GM12878 (cell line): ENCODE measurements around the gene ISLR2. TPM values are rescaled to one million over a fixed set of nuclear protein-coding genes. Genes with fewer than 3 reads are reported as not detected.

Source experiments
- ATAC-seq: fragments of 200-7000 bp; cut with Tn5 transposase; 3 replicates; pipeline ENCODE4 v1.9.1; 2020; ENCODE audit warnings: mild to moderate bottlenecking, moderate library complexity
- BruUV-seq: library from RNA; stranded (reverse); fragments of 400-500 nt; replicated peaks from 2 replicates; lab custom pipeline; 2021; lab: Mats Ljungman, UMichigan
- CTCF ChIA-PET: fragments of 300-600 bp; sonication (Branson Sonifier 250); formaldehyde crosslinking; extraction: SDS; loops from one replicate; lab custom pipeline; 2021; ENCODE audit warnings: inconsistent platforms; lab: Yijun Ruan, JAX
- POLR2A ChIA-PET: fragments of 350-600 bp; formaldehyde crosslinking; extraction: SDS; loops from one replicate; lab custom pipeline; 2021; ENCODE audit warnings: inconsistent platforms; lab: Charles Lee
- RAD21 ChIA-PET: fragments of 300-600 bp; sonication (Branson Sonifier 250); formaldehyde crosslinking; loops from one replicate; lab custom pipeline; 2023; ENCODE audit warnings: antibody characterized with exemption; ENCODE audit not compliant: unreplicated experiment; lab: Charles Lee
- SMC1A ChIA-PET: fragments of 300-600 bp; sonication (Branson Sonifier 250); formaldehyde crosslinking; loops from one replicate; lab custom pipeline; 2023; ENCODE audit not compliant: unreplicated experiment, uncharacterized antibody; lab: Charles Lee
- DNase-seq: peaks from one replicate; pipeline ENCODE4 v3.0.0-alpha.2; 2011; ENCODE audit warnings: low read depth, low spot score
- FAIRE-seq: peaks from 3 replicates; lab custom pipeline; 2011; peaks lifted over from hg19 to GRCh38; lab: Jason Lieb, UNC
- H2AFZ ChIP-seq: 2 replicates; pipeline ENCODE4 v1.6.0; 2011; ENCODE audit warnings: low read depth, low read length, control low read depth; ENCODE audit not compliant: control insufficient read depth
- H3K27ac ChIP-seq: 2 replicates; pipeline ENCODE4 v1.5.1; 2011; ENCODE audit warnings: control low read depth; ENCODE audit not compliant: control insufficient read depth, insufficient read depth
- H3K27me3 ChIP-seq, 2 experiments: replicated peaks in 1 of 2; 2 replicates each; pipeline versions ENCODE4 v1.6.0 to v1.6.1; 2011; ENCODE audit warnings: low read length in 1 of 2; ENCODE audit not compliant: control insufficient read depth in 2 of 2, insufficient read depth in 2 of 2
- H3K36me3 ChIP-seq, 2 experiments: 2 replicates each; pipeline ENCODE4 v1.5.1; 2011; ENCODE audit warnings: low read length in 1 of 2; ENCODE audit not compliant: control insufficient read depth in 2 of 2, insufficient read depth in 2 of 2
- H3K4me1 ChIP-seq: 2 replicates; pipeline ENCODE4 v1.6.1; 2011; ENCODE audit warnings: mild to moderate bottlenecking, low read length, moderate library complexity, mixed read lengths; ENCODE audit not compliant: control insufficient read depth, insufficient read depth
- H3K4me2 ChIP-seq: 2 replicates; pipeline ENCODE4 v1.6.0; 2011; ENCODE audit warnings: control low read depth; ENCODE audit not compliant: control insufficient read depth, insufficient read depth
- H3K4me3 ChIP-seq: fragments of 200-600 bp; sonication (generic); 2 replicates; pipeline ENCODE4 v1.5.1; 2016
- H3K79me2 ChIP-seq: 2 replicates; pipeline ENCODE4 v1.6.0; 2011; ENCODE audit warnings: low read length; ENCODE audit not compliant: control insufficient read depth, insufficient read depth
- H3K9ac ChIP-seq: 2 replicates; pipeline ENCODE4 v1.8.0; 2011; ENCODE audit warnings: low read length, control low read depth, mixed read lengths; ENCODE audit not compliant: control insufficient read depth, insufficient read depth
- H3K9me3 ChIP-seq: replicated peaks from 3 replicates; pipeline ENCODE4 v1.5.1; 2011; ENCODE audit warnings: mild to moderate bottlenecking, low read length; ENCODE audit not compliant: control insufficient read depth, insufficient read depth
- H4K20me1 ChIP-seq: 2 replicates; pipeline ENCODE4 v1.6.0; 2011; ENCODE audit not compliant: control insufficient read depth, insufficient read depth
- BCLAF1 ChIP-seq: fragments of 450-650 bp; IDR thresholded peaks from 2 replicates; pipeline ENCODE4 v1.6.1; 2017; ENCODE audit warnings: antibody characterized with exemption, mild to moderate bottlenecking, moderate library complexity
- GATAD2B ChIP-seq: fragments of 450-650 bp; conservative IDR thresholded peaks from 2 replicates; pipeline ENCODE4 v1.6.1; 2017; ENCODE audit warnings: low read depth, mild to moderate bottlenecking, moderate library complexity
- HDAC6 ChIP-seq: fragments of 200-600 bp; sonication (generic); IDR thresholded peaks from one replicate; pipeline ENCODE4 v1.8.0; 2017; ENCODE audit warnings: antibody characterized with exemption; ENCODE audit not compliant: unreplicated experiment
- HDGF ChIP-seq: fragments of 450-650 bp; IDR thresholded peaks from 2 replicates; pipeline ENCODE4 v1.6.1; 2016; ENCODE audit warnings: antibody characterized with exemption
- IRF4 ChIP-seq: IDR thresholded peaks from 2 replicates; pipeline ENCODE4 v1.6.1; 2011; ENCODE audit warnings: low read depth, low read length
- JUNB ChIP-seq: IDR thresholded peaks from 2 replicates; pipeline ENCODE4 v1.6.1; 2016; ENCODE audit warnings: antibody characterized with exemption, mild to moderate bottlenecking
- NKRF ChIP-seq: fragments of 450-650 bp; conservative IDR thresholded peaks from 2 replicates; pipeline ENCODE4 v1.6.1; 2017; ENCODE audit warnings: mild to moderate bottlenecking, moderate library complexity
- POLR2A ChIP-seq: IDR thresholded peaks from 2 replicates; pipeline ENCODE4 v1.6.1; 2011; ENCODE audit warnings: low read depth, mild to moderate bottlenecking, low read length
- ZBTB40 ChIP-seq: fragments of 450-650 bp; IDR thresholded peaks from 2 replicates; pipeline ENCODE4 v1.6.1; 2016; ENCODE audit warnings: mild to moderate bottlenecking, moderate library complexity, borderline replicate concordance
- WGBS: methylation state at CpG from one replicate; pipeline ENCODE4 v1.1.6; 2016; ENCODE audit warnings: low lambda C conversion rate; ENCODE audit not compliant: insufficient replicate concordance, insufficient coverage; ENCODE audit errors: missing lambda C conversion rate; 5-methylcytosine and 5-hydroxymethylcytosine counted together
- in situ Hi-C: fragments of 300-500 bp; cut with MboI; formaldehyde crosslinking; loops from 9 replicates; pipeline ENCODE4 v1.14.3; 2018; ENCODE audit warnings: mixed read lengths
- intact Hi-C: fragments of 100-400 bp; cut with micrococcal nuclease; formaldehyde crosslinking; loops from one replicate; pipeline ENCODE4 v1.14.2; 2022; ENCODE audit not compliant: unreplicated experiment
- polyA plus RNA-seq, 11 experiments: library from polyadenylated mRNA; depleted of rRNA in 4 of 11; unstranded in 6 of 11; stranded (reverse) in 5 of 11; fragments of >200 nt; fragmentation: Nextera tagmentation in 4 of 11; fragmentation: Illumina TruSeq in 1 of 11; extraction: Ambion mirVana in 4 of 11; extraction: Trizol in 1 of 11; gene quantifications; 1 replicate in 1 of 11; 2 replicates in 10 of 11; pipeline versions ENCODE4 v1.2.1 to v1.2.3, GENCODE V29; 2011 to 2016; ENCODE audit warnings: inconsistent platforms in 2 of 11, missing spikeins in 2 of 11, low read depth in 1 of 11
- total RNA-seq, 4 experiments: library from RNA; depleted of rRNA in 3 of 4; stranded (reverse); fragments of >200 nt in 3 of 4; fragmentation: Illumina TruSeq in 1 of 4; extraction: Trizol in 1 of 4; gene quantifications; 2 replicates each; pipeline versions ENCODE4 v1.2.1 to v1.2.3, GENCODE V29; 2013 to 2021
- TF ChIP-seq, protein P1 (sequence below): IDR thresholded peaks from 2 replicates; pipeline ENCODE4 v1.6.1; 2012; ENCODE audit warnings: low read length, inconsistent platforms

Gene ISLR2
- total and polyA plus RNA-seq, 10 of the 15 experiments (the other 5 are each of a cell fraction or from before 2014, with no cell fraction given) = 0.04 to 0.21 (median 0.07) TPM; not detected in 4

GRCh38 chr15:74168711-74169126 lies 38.3 kb downstream of the ISLR2 start:
- no peak overlapping the region for H2AFZ ChIP-seq
- ChIA-PET CTCF (no interaction called here), POLR2A (no interaction called here), SMC1A (no interaction called here), RAD21 (no interaction called here)
- ATAC-seq = no peak
- H3K27me3 ChIP-seq = no peaks in the 10 kb centered on the region
- in situ Hi-C loops = no loop called here
- no peak overlapping the region for H3K9ac ChIP-seq
- WGBS = 25% methylated on average over 3 of the region's 3 CpGs
- BruUV-seq = no TSS peak
- H3K36me3 ChIP-seq = no peaks in the 10 kb centered on the region
- H4K20me1 ChIP-seq = no peaks in the 10 kb centered on the region
- no peak overlapping the region for H3K4me3 ChIP-seq
- H3K27ac ChIP-seq = no peak overlapping the region
- no peak for FAIRE-seq
- no peak overlapping the region for H3K4me2 ChIP-seq
- no peak for DNase-seq
- no peak for TF ChIP-seq IRF4
- TF ChIP-seq HDGF = no peak
- TF ChIP-seq HDAC6 = no peak
- TF ChIP-seq, protein P1, sequence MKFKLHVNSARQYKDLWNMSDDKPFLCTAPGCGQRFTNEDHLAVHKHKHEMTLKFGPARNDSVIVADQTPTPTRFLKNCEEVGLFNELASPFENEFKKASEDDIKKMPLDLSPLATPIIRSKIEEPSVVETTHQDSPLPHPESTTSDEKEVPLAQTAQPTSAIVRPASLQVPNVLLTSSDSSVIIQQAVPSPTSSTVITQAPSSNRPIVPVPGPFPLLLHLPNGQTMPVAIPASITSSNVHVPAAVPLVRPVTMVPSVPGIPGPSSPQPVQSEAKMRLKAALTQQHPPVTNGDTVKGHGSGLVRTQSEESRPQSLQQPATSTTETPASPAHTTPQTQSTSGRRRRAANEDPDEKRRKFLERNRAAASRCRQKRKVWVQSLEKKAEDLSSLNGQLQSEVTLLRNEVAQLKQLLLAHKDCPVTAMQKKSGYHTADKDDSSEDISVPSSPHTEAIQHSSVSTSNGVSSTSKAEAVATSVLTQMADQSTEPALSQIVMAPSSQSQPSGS = no peak
- TF ChIP-seq BCLAF1 = no peak
- TF ChIP-seq JUNB = no peak
- no peak for TF ChIP-seq NKRF
- no peak for TF ChIP-seq GATAD2B
- no peak for TF ChIP-seq POLR2A
- no peak for TF ChIP-seq ZBTB40
- no peaks in the 10 kb centered on the region for H3K9me3 ChIP-seq
- no peaks in the 10 kb centered on the region for H3K79me2 ChIP-seq
- peaks cover 17% of the 10 kb centered on the region for H3K4me1 ChIP-seq
- intact Hi-C loops = no loop called here
